ENCODE results near the gene ABHD14A.

ABHD14A gene

GRCh38 chr3:51953445-51953844 is 21.4 kb upstream of the ABHD14A start:
- H3K36me3 ChIP-seq (replicated peaks; ENCODE audit: low read depth, low read length), result no peaks in the 10 kb centered on the region
- H4K20me1 ChIP-seq (ENCODE audit: insufficient read depth, low read length), result no peaks in the 10 kb centered on the region
- H3K9me3 ChIP-seq (ENCODE audit: insufficient read depth, low read length), result no peaks in the 10 kb centered on the region
- peak overlapping the region; percentile 3; the same call in 1 of the 2 replicates for H2AFZ ChIP-seq (ENCODE audit: low read depth, low read length)
- no peaks in the 10 kb centered on the region for H3K27me3 ChIP-seq (ENCODE audit: low read depth, low read length)
- no peak for TF ChIP-seq EZH2phosphoT487 (IDR thresholded peaks at IDR 0.05; ENCODE audit: low read depth)
- TF ChIP-seq CTCF (IDR thresholded peaks at IDR 0.05; ENCODE audit: low read depth, low read length), result no peak
- no peak overlapping the region for H3K27ac ChIP-seq (ENCODE audit: low read length)
- no peak overlapping the region for H3K9ac ChIP-seq (ENCODE audit: low read length)
- no peaks in the 10 kb centered on the region for H3K79me2 ChIP-seq (ENCODE audit: low read length)
- H3K4me1 ChIP-seq (ENCODE audit: low read length), result peaks cover 8% of the 10 kb centered on the region; the same call in 1 of the 2 replicates
- peak overlapping the region; percentile 1; the same call in 1 of the 2 replicates for H3K4me2 ChIP-seq (ENCODE audit: low read length)
- no peak overlapping the region for H3K4me3 ChIP-seq (ENCODE audit: low read length)

- Histone ChIP-seq H3K79me2 (ENCODE audit: low read length) (no peaks in the 10 kb centered on the region), H2AFZ (ENCODE audit: low read depth, low read length) (no peak overlapping the region), H3K9ac (ENCODE audit: low read length) (no peak overlapping the region), H3K27ac (ENCODE audit: low read length) (no peak overlapping the region), H3K4me2 (ENCODE audit: low read length) (no peak overlapping the region), H3K4me1 (ENCODE audit: low read length) (peaks cover 8% of the 10 kb centered on the region; the same call in 1 of the 2 replicates), H3K36me3 (replicated peaks; ENCODE audit: low read depth, low read length) (no peaks in the 10 kb centered on the region), H3K27me3 (ENCODE audit: low read depth, low read length) (no peaks in the 10 kb centered on the region), H3K9me3 (ENCODE audit: insufficient read depth, low read length) (no peaks in the 10 kb centered on the region), H3K4me3 (ENCODE audit: low read length) (no peak overlapping the region), H4K20me1 (ENCODE audit: insufficient read depth, low read length) (no peaks in the 10 kb centered on the region)
- no peak for TF ChIP-seq EZH2phosphoT487 (IDR thresholded peaks at IDR 0.05; ENCODE audit: low read depth)
- no peak for TF ChIP-seq CTCF (IDR thresholded peaks at IDR 0.05; ENCODE audit: low read depth, low read length)
These were observed 20.8 kb upstream of the ABHD14A start for GRCh38 chr3:51954105-51954504.

GRCh38 chr3:51954713-51955112 is 20.2 kb upstream of the ABHD14A start:
- H3K36me3 ChIP-seq (replicated peaks; ENCODE audit: low read depth, low read length), result no peaks in the 10 kb centered on the region
- H2AFZ ChIP-seq (ENCODE audit: low read depth, low read length), result no peak overlapping the region
- no peak overlapping the region for H3K4me3 ChIP-seq (ENCODE audit: low read length)
- H3K4me1 ChIP-seq (ENCODE audit: low read length), result peaks cover 8% of the 10 kb centered on the region; the same call in 1 of the 2 replicates
- no peak overlapping the region for H3K9ac ChIP-seq (ENCODE audit: low read length)
- no peak overlapping the region for H3K27ac ChIP-seq (ENCODE audit: low read length)
- no peak overlapping the region for H3K4me2 ChIP-seq (ENCODE audit: low read length)
- no peaks in the 10 kb centered on the region for H3K79me2 ChIP-seq (ENCODE audit: low read length)
- no peaks in the 10 kb centered on the region for H3K9me3 ChIP-seq (ENCODE audit: insufficient read depth, low read length)
- TF ChIP-seq CTCF (IDR thresholded peaks at IDR 0.05; ENCODE audit: low read depth, low read length) (no peak), EZH2phosphoT487 (IDR thresholded peaks at IDR 0.05; ENCODE audit: low read depth) (no peak)
- no peaks in the 10 kb centered on the region for H4K20me1 ChIP-seq (ENCODE audit: insufficient read depth, low read length)
- H3K27me3 ChIP-seq (ENCODE audit: low read depth, low read length), result no peaks in the 10 kb centered on the region

GRCh38 chr3:51955175-51955892 is 19.5 kb upstream of the ABHD14A start, which contains the start of gene GPR62:
Gene GPR62 (plus strand): TSS chr3:51955381. CDS start chr3:51955653, 272 bp downstream.
- no peak within 1 kb of the TSS for H3K4me2 ChIP-seq (ENCODE audit: low read length)
- no peak within 1 kb of the TSS for H3K9ac ChIP-seq (ENCODE audit: low read length)
- no peaks in the 10 kb centered on the region for H3K27me3 ChIP-seq (ENCODE audit: low read depth, low read length)
- no peak for TF ChIP-seq EZH2phosphoT487 (IDR thresholded peaks at IDR 0.05; ENCODE audit: low read depth)
- TF ChIP-seq CTCF (IDR thresholded peaks at IDR 0.05; ENCODE audit: low read depth, low read length), result no peak
- H3K4me1 ChIP-seq (ENCODE audit: low read length), result peaks cover 8% of the 10 kb centered on the region; the same call in 1 of the 2 replicates
- no peak within 1 kb of the TSS for H2AFZ ChIP-seq (ENCODE audit: low read depth, low read length)
- H3K36me3 ChIP-seq (replicated peaks; ENCODE audit: low read depth, low read length), result no peaks in the 10 kb centered on the region
- no peaks in the 10 kb centered on the region for H3K79me2 ChIP-seq (ENCODE audit: low read length)
- H3K4me3 ChIP-seq (ENCODE audit: low read length), result no peak within 1 kb of the TSS
- H4K20me1 ChIP-seq (ENCODE audit: insufficient read depth, low read length), result no peaks in the 10 kb centered on the region
- no peak within 1 kb of the TSS for H3K27ac ChIP-seq (ENCODE audit: low read length)
- H3K9me3 ChIP-seq (ENCODE audit: insufficient read depth, low read length), result no peaks in the 10 kb centered on the region

Measured in OCI-LY3 (cell line).